Liver (tissue), 5 donors: ENCODE data around the gene DTX4. TPM values are rescaled to one million over a fixed set of nuclear protein-coding genes. Genes with fewer than 3 reads are reported as not detected.

ENCODE experiments used
- polyA plus RNA-seq, 2 donors: library from polyadenylated mRNA; stranded (reverse) in 1 of 2; unstranded in 1 of 2; fragments of 200-250 nt in 1 of 2; fragments of >200 nt in 1 of 2; fragmentation: Nextera tagmentation in 1 of 2; extraction: Ambion mirVana in 1 of 2; gene quantifications; one replicate each; pipeline versions ENCODE4 v1.2.1 to v1.2.3, GENCODE V29; 2013 to 2015
- small RNA-seq: library from RNA; depleted of rRNA; stranded (forward); fragments of <200 nt; gene quantifications from one replicate; pipeline ENCODE3, GENCODE V24; 2014
- total RNA-seq, 2 donors: library from RNA; depleted of rRNA; stranded (reverse); fragments of >200 nt; gene quantifications; one replicate each; pipeline ENCODE4 v1.2.3, GENCODE V29; 2014
- donor health status: healthy.
- donor health status: healthy.
- donor health status: healthy.

DTX4 gene
- total and polyA plus RNA-seq, 4 donors = 7.5 to 21.4 (median 14.3) TPM

Small RNAs within 50 kb of the gene (small RNA-seq; reads per million reads assigned to genes)
- not detected for gene RN7SL42P

Other genes with a start within 250 kb of the DTX4 start
- 100 to 1,000 TPM in 1 of 2 donors, 10 to 100 TPM in 1; 64.9 to 622 TPM for gene GLYATL1, start 232.6 kb upstream of the DTX4 start, total RNA-seq
- gene GLYATL1, start 232.6 kb upstream of the DTX4 start, polyA plus RNA-seq = 100 to 1,000 TPM; 246 to 248 TPM
- not detected for gene GLYATL1B, start 85.8 kb upstream of the DTX4 start, total RNA-seq
- not detected for gene GLYATL1B, start 85.8 kb upstream of the DTX4 start, polyA plus RNA-seq
- 1 to 10 TPM in 1 of 2 donors, under 1 TPM in 1; 0.08 to 2.6 TPM for gene FAM111B, start 64.9 kb upstream of the DTX4 start, total RNA-seq
- 1 to 10 TPM in 1 of 2 donors, under 1 TPM in 1; 0.32 to 2.4 TPM for gene FAM111B, start 64.9 kb upstream of the DTX4 start, polyA plus RNA-seq
- 10 to 100 TPM; 20.9 to 27.0 TPM for gene FAM111A, start 29.3 kb upstream of the DTX4 start, total RNA-seq
- 1 to 10 TPM; 5.9 to 7.6 TPM for gene FAM111A, start 29.3 kb upstream of the DTX4 start, polyA plus RNA-seq
- gene MPEG1, start 40.8 kb downstream of the DTX4 start, total RNA-seq = 10 to 100 TPM; 21.1 to 27.2 TPM
- gene MPEG1, start 40.8 kb downstream of the DTX4 start, polyA plus RNA-seq = 10 to 100 TPM in 1 of 2 donors, 1 to 10 TPM in 1; 3.2 to 12.8 TPM
- under 1 TPM in 1 of 2 donors, not detected in 1; 0.25 TPM for gene OR5AN1, start 186.8 kb downstream of the DTX4 start, total RNA-seq
- gene OR5AN1, start 186.8 kb downstream of the DTX4 start, polyA plus RNA-seq = under 1 TPM in 1 of 2 donors, not detected in 1; 0.06 TPM